ENCODE data around the gene GRIK1. TPM values are rescaled to one million over a fixed set of nuclear protein-coding genes. Genes with fewer than 3 reads are reported as not detected.

The GRIK1 gene
- total RNA-seq, 1 donor from 2014 or later = 3.2 TPM

DNA sequence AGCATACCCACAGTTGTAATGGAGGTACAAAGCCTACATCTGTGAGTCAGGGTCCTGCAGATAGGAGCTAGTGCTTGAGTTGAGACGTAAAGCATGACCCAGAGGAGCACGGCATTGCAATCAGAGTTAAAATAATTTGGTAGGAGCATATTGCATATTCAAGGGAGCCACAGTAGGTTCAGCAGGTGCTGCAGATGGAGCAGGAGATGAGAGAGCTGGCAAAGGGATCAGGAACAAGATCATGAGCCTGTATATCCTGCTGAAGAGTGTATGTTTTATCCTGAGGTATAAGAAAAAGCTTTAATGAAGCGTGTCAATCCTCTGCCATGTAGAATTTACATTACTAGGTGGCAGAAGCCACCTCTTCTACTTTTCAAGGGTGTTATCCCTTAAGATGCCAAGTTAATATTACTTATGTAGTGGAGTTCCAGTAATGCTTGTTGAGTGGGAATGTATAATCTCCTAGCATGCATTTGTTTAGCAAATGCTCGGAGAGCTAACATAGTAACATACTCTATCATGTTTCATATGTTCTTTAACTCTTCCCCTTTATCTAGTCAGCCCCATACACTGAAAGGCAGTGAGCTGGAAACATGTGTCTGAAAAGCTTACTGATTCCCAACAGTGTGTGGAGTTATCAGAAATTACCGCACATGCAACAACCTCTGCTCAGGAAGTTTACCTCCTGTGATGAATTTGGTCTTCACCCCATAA, 300.3 kb downstream of the GRIK1 start:
- TF ChIP-seq POLR2AphosphoS5 (IDR thresholded peaks at IDR 0.05; ENCODE audit: insufficient read depth in 1 of 2, low read depth in 1 of 2) (no peak), POLR2A (IDR thresholded peaks at IDR 0.05) (no peak)
- TF ChIP-seq, protein P1, sequence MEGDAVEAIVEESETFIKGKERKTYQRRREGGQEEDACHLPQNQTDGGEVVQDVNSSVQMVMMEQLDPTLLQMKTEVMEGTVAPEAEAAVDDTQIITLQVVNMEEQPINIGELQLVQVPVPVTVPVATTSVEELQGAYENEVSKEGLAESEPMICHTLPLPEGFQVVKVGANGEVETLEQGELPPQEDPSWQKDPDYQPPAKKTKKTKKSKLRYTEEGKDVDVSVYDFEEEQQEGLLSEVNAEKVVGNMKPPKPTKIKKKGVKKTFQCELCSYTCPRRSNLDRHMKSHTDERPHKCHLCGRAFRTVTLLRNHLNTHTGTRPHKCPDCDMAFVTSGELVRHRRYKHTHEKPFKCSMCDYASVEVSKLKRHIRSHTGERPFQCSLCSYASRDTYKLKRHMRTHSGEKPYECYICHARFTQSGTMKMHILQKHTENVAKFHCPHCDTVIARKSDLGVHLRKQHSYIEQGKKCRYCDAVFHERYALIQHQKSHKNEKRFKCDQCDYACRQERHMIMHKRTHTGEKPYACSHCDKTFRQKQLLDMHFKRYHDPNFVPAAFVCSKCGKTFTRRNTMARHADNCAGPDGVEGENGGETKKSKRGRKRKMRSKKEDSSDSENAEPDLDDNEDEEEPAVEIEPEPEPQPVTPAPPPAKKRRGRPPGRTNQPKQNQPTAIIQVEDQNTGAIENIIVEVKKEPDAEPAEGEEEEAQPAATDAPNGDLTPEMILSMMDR (IDR thresholded peaks at IDR 0.05) = no peak
- Histone ChIP-seq H3K36me3 (no peaks in the 10 kb centered on the region), H3K9me3 (no peaks in the 10 kb centered on the region), H3K27me3 (no peaks in the 10 kb centered on the region), H3K4me3 (no peak overlapping the region), H3K4me1 (no peaks in the 10 kb centered on the region), H3K27ac (no peak overlapping the region)
- intact Hi-C loops (cut with DNase I) = no loop called here
- DNase-seq (ENCODE audit: extremely low spot score in 2 of 2) = no peak

GRCh38 chr21:29638761-29639327, 301.0 kb downstream of the GRIK1 start:
- no peak for DNase-seq (ENCODE audit: extremely low spot score in 2 of 2)
- intact Hi-C loops (cut with DNase I) = no loop called here
- Histone ChIP-seq H3K4me1 (no peaks in the 10 kb centered on the region), H3K27me3 (no peaks in the 10 kb centered on the region), H3K27ac (no peak overlapping the region), H3K36me3 (no peaks in the 10 kb centered on the region), H3K4me3 (no peak overlapping the region), H3K9me3 (no peaks in the 10 kb centered on the region)
- TF ChIP-seq POLR2AphosphoS5 (IDR thresholded peaks at IDR 0.05; ENCODE audit: insufficient read depth in 1 of 2, low read depth in 1 of 2) (no peak), POLR2A (IDR thresholded peaks at IDR 0.05) (no peak)
- TF ChIP-seq, protein P1 (IDR thresholded peaks at IDR 0.05) = no peak

DNA sequence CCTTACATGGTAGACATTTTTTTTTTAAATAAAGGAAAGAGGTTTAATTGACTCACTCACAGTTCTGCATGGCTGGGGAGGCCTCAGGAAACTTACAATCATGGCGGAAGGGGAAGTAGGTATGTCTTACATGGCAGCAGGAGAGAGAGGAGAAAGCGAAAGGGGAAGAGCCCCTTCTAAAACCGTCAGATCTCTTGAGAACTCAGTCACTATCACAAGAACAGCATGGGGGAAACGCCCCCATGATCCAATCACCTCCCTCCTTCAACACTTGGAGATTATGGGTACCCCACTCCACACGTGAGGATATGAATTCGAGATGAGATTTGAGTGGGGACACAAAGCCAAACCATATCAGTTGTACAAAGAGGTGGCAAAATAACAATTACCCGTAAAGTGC, 301.7 kb downstream of the GRIK1 start:
- Histone ChIP-seq H3K4me3 (no peak overlapping the region), H3K27me3 (no peaks in the 10 kb centered on the region), H3K4me1 (no peaks in the 10 kb centered on the region), H3K27ac (no peak overlapping the region), H3K36me3 (no peaks in the 10 kb centered on the region), H3K9me3 (no peaks in the 10 kb centered on the region)
- TF ChIP-seq POLR2A (IDR thresholded peaks at IDR 0.05) (no peak), POLR2AphosphoS5 (IDR thresholded peaks at IDR 0.05; ENCODE audit: insufficient read depth in 1 of 2, low read depth in 1 of 2) (no peak)
- TF ChIP-seq, protein P1 (IDR thresholded peaks at IDR 0.05) = no peak
- intact Hi-C loops (cut with DNase I) = no loop called here
- no peak for DNase-seq (ENCODE audit: extremely low spot score in 2 of 2)

DNA sequence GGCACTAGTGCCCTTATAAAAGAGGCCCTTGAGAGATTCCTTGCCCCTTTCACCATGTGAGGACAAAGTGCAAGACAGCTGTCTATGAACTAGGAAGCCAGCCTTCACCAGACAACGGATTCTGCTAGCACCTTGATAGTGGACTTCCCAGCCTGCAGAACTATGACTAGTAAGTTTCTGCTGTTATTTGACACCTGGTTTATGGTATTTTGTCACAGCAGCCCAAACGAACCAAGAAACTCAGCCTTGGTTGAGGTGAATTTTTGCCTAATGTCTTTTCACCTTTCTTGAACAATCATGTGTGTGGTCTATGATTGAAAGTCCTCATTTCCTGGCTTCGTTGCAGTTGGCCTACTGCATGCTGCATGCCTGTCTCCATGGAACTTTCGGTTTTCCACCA, 302.2 kb downstream of the GRIK1 start:
- no peak overlapping the region for H3K27ac ChIP-seq
- intact Hi-C loops (cut with DNase I) = no loop called here
- H3K4me1 ChIP-seq = no peaks in the 10 kb centered on the region
- no peak overlapping the region for H3K4me3 ChIP-seq
- H3K9me3 ChIP-seq = no peaks in the 10 kb centered on the region
- no peaks in the 10 kb centered on the region for H3K27me3 ChIP-seq
- H3K36me3 ChIP-seq = no peaks in the 10 kb centered on the region
- TF ChIP-seq POLR2A (IDR thresholded peaks at IDR 0.05) (no peak), POLR2AphosphoS5 (IDR thresholded peaks at IDR 0.05; ENCODE audit: insufficient read depth in 1 of 2, low read depth in 1 of 2) (no peak)
- TF ChIP-seq, protein P1 (IDR thresholded peaks at IDR 0.05) = no peak
- no peak for DNase-seq (ENCODE audit: extremely low spot score in 2 of 2)

DNA sequence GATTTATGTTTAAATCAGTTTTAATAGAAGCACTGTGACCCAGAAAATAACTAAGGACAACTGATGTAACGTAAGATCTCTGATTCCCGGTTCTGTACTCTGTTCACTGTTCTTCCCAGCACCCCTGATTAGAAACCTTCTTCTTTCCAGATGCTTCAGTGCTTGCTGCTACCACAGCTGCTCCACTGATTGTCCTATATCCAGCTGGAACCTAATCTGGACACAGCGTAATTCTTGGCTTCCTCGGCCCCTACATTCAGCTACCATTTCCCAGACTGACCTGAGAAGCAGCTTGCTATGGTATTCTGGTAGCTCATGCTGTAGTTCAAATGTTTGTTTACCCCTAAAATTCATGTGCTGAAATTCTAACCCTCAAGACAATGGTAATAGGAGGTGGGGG, 302.7 kb downstream of the GRIK1 start:
- no peak for DNase-seq (ENCODE audit: extremely low spot score in 2 of 2)
- H3K27me3 ChIP-seq = no peaks in the 10 kb centered on the region
- TF ChIP-seq POLR2AphosphoS5 (IDR thresholded peaks at IDR 0.05; ENCODE audit: insufficient read depth in 1 of 2, low read depth in 1 of 2) (no peak), POLR2A (IDR thresholded peaks at IDR 0.05) (no peak)
- TF ChIP-seq, protein P1 (IDR thresholded peaks at IDR 0.05) = no peak
- H3K9me3 ChIP-seq = no peaks in the 10 kb centered on the region
- H3K4me1 ChIP-seq = no peaks in the 10 kb centered on the region
- H3K27ac ChIP-seq = no peak overlapping the region
- no peak overlapping the region for H3K4me3 ChIP-seq
- no peaks in the 10 kb centered on the region for H3K36me3 ChIP-seq
- intact Hi-C loops (cut with DNase I) = no loop called here

Measured in vagina (tissue), 2 donors.